Measurements from ENCODE around the gene SLC43A3.

Gene SLC43A3

GRCh38 chr11:57417056-57417455 lies 9.9 kb downstream of the SLC43A3 start:
- Mint-ChIP-seq H3K27me3 (ENCODE audit: low read depth, poor library complexity) (peaks cover 2% of the 10 kb centered on the region), H3K4me1 (no peaks in the 10 kb centered on the region), H3K36me3 (ENCODE audit: low read depth) (peaks cover 54% of the 10 kb centered on the region)

GRCh38 chr11:57416436-57416835 lies 10.5 kb downstream of the SLC43A3 start:
- H3K27me3 Mint-ChIP-seq (ENCODE audit: low read depth, poor library complexity), result peaks cover 2% of the 10 kb centered on the region
- no peak overlapping the region for H3K4me3 Mint-ChIP-seq
- H3K9me3 Mint-ChIP-seq, result no peaks in the 10 kb centered on the region
- no peak for DNase-seq
- no peak overlapping the region for H3K27ac Mint-ChIP-seq
- H3K4me1 Mint-ChIP-seq, result no peaks in the 10 kb centered on the region
- peaks cover 60% of the 10 kb centered on the region for H3K36me3 Mint-ChIP-seq (ENCODE audit: low read depth)
- TF ChIP-seq CTCF (IDR thresholded peaks at IDR 0.05), result no peak

More at GRCh38 chr11:57417056-57417455, 9.9 kb downstream of the SLC43A3 start:
- H3K4me3 Mint-ChIP-seq, result no peak overlapping the region
- no peak for TF ChIP-seq CTCF (IDR thresholded peaks at IDR 0.05)
- DNase-seq, result no peak
- H3K9me3 Mint-ChIP-seq, result no peaks in the 10 kb centered on the region
- H3K27ac Mint-ChIP-seq, result no peak overlapping the region

DNA sequence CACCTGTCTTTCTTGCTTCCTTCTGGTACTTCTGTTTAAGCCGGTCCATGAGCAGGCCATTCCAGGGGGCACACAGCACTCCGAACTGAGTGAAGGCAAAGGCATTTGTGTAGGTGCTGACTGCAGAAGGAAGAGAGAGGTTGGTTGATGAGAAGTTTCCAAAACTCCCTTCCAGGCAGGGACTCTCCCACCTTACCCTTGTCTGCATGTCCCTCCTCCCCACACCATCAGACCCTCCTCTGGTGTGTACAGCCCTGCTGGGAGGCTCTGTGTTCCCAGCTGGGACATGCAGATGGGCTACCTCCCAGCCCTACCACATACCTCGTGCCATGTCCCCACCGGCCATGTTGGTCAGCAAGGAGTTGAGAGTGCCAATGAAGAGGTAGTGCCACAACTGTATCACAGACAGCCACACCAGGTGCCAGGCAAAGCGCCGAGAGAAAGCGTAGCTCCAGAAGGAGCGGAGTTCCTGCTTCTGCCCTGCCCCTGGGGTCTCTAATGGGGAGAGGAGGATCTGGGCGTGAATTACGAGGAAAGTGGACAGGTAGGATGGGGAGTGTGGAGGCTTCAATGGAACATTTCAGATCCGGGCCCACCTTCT lies 12.2 kb downstream of the SLC43A3 start:
- peaks cover 75% of the 10 kb centered on the region for H3K36me3 Mint-ChIP-seq (ENCODE audit: low read depth)
- H3K4me1 Mint-ChIP-seq, result no peaks in the 10 kb centered on the region
- H3K9me3 Mint-ChIP-seq, result peaks cover 3% of the 10 kb centered on the region
- no peak overlapping the region for H3K27ac Mint-ChIP-seq
- no peak for DNase-seq
- peaks cover 2% of the 10 kb centered on the region for H3K27me3 Mint-ChIP-seq (ENCODE audit: low read depth, poor library complexity)
- no peak overlapping the region for H3K4me3 Mint-ChIP-seq
- no peak for TF ChIP-seq CTCF (IDR thresholded peaks at IDR 0.05)

DNA sequence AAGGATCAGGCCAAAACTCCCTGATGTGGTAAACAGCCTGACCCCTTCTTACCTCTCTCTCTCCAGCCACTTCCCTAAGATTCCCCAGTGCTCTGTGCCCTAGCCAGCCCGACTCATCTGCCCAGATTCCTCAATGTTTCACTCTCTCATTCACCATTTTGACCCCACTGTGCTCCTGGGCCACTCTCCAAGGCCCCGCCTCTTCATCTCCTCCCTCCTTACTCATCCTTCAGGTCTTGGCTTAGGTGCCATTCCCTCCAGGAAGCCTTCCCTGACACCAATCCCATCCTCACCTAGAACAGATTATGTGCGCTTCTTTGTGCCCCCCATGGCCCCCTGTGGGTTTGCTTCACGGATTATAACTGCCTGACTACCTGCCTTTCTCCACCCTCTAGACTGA lies 13.2 kb downstream of the SLC43A3 start:
- no peak for TF ChIP-seq CTCF (IDR thresholded peaks at IDR 0.05)
- Mint-ChIP-seq H3K27me3 (ENCODE audit: low read depth, poor library complexity) (peaks cover 6% of the 10 kb centered on the region), H3K27ac (no peak overlapping the region), H3K4me1 (no peaks in the 10 kb centered on the region), H3K9me3 (peaks cover 3% of the 10 kb centered on the region), H3K36me3 (ENCODE audit: low read depth) (peaks cover 78% of the 10 kb centered on the region), H3K4me3 (no peak overlapping the region)
- DNase-seq, result no peak

GRCh38 chr11:57410287-57410686 lies 16.6 kb downstream of the SLC43A3 start:
- Mint-ChIP-seq H3K27me3 (ENCODE audit: low read depth, poor library complexity) (peaks cover 3% of the 10 kb centered on the region), H3K4me1 (no peaks in the 10 kb centered on the region), H3K27ac (no peak overlapping the region), H3K9me3 (peaks cover 3% of the 10 kb centered on the region), H3K36me3 (ENCODE audit: low read depth) (peaks cover 69% of the 10 kb centered on the region), H3K4me3 (no peak overlapping the region)
- TF ChIP-seq CTCF (IDR thresholded peaks at IDR 0.05), result no peak
- no peak for DNase-seq
